Glutamatergic neuron (in vitro differentiated cells): ENCODE results near the gene TSACC. TPM values are rescaled to one million over a fixed set of nuclear protein-coding genes. Genes with fewer than 3 reads are reported as not detected.
"Not testable (repeated sequence)": the region's sequence is repeated elsewhere in the genome, so short reads cannot be mapped to it uniquely, and the experiment has no call there.

Experiments
- DNase-seq: peaks from one replicate; pipeline ENCODE4 v3.0.0; 2022
- H3K27ac Mint-ChIP-seq: one replicate; pipeline ENCODE4 v1.8.0; 2020; ENCODE audit warnings: mild to moderate bottlenecking, mixed read lengths, inconsistent platforms; ENCODE audit not compliant: unreplicated experiment
- H3K27me3 Mint-ChIP-seq: one replicate; pipeline ENCODE4 v1.8.0; 2020; ENCODE audit warnings: mild to moderate bottlenecking, moderate library complexity, mixed read lengths, inconsistent platforms; ENCODE audit not compliant: unreplicated experiment
- H3K36me3 Mint-ChIP-seq: one replicate; pipeline ENCODE4 v1.8.0; 2020; ENCODE audit warnings: mild to moderate bottlenecking, mixed read lengths, inconsistent platforms; ENCODE audit not compliant: unreplicated experiment
- H3K4me1 Mint-ChIP-seq: one replicate; pipeline ENCODE4 v1.8.0; 2020; ENCODE audit warnings: mild to moderate bottlenecking, low read depth, mixed read lengths, inconsistent platforms; ENCODE audit not compliant: unreplicated experiment
- H3K4me3 Mint-ChIP-seq: one replicate; pipeline ENCODE4 v1.8.0; 2020; ENCODE audit warnings: mild to moderate bottlenecking, mixed read lengths, inconsistent platforms; ENCODE audit not compliant: unreplicated experiment
- H3K9me3 Mint-ChIP-seq: one replicate; pipeline ENCODE4 v1.8.0; 2020; ENCODE audit warnings: mild to moderate bottlenecking, moderate library complexity, mixed read lengths, inconsistent platforms; ENCODE audit not compliant: unreplicated experiment
- total RNA-seq: library from RNA; stranded (reverse); fragmentation: NEBNext Ultra II Directional; extraction: Animal tissue kit (Norgen Biotek cat#: 25700); gene quantifications from one replicate; pipeline ENCODE4 v1.2.1, GENCODE V29; 2021; ENCODE audit not compliant: unreplicated experiment
- TF ChIP-seq, protein P1 (sequence below): fragments of 200-600 bp; sonication (generic); IDR thresholded peaks from one replicate; pipeline ENCODE4 v1.5.0; 2021; ENCODE audit not compliant: partially characterized antibody, unreplicated experiment

The TSACC gene
- total RNA-seq, 1 donor from 2014 or later, result not detected

DNA sequence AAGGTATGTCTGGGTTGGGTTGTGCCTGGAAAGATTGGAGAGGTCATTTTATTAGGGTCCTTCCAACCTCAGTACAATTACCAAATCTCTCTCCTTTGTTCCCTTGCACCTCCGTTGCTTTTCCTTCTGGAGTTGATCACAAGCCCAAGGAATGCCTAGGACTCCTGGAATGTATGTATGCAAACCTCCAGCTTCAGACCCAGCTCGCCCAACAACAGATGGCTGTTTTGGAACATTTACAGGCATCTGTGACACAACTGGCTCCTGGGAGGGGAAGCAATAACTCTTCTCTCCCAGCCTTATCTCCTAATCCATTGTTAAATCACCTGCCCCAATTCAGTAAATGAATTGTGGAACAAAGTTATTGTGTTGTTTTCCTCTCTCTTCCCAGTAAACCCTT, 8.3 kb downstream of the TSACC start:
- DNase-seq, result no peak
- Mint-ChIP-seq H3K9me3 (peaks cover 2% of the 10 kb centered on the region), H3K27me3 (peaks cover 3% of the 10 kb centered on the region), H3K27ac (no peak overlapping the region), H3K4me1 (peaks cover 36% of the 10 kb centered on the region), H3K36me3 (no peaks in the 10 kb centered on the region), H3K4me3 (no peak overlapping the region)
- TF ChIP-seq, protein P1, sequence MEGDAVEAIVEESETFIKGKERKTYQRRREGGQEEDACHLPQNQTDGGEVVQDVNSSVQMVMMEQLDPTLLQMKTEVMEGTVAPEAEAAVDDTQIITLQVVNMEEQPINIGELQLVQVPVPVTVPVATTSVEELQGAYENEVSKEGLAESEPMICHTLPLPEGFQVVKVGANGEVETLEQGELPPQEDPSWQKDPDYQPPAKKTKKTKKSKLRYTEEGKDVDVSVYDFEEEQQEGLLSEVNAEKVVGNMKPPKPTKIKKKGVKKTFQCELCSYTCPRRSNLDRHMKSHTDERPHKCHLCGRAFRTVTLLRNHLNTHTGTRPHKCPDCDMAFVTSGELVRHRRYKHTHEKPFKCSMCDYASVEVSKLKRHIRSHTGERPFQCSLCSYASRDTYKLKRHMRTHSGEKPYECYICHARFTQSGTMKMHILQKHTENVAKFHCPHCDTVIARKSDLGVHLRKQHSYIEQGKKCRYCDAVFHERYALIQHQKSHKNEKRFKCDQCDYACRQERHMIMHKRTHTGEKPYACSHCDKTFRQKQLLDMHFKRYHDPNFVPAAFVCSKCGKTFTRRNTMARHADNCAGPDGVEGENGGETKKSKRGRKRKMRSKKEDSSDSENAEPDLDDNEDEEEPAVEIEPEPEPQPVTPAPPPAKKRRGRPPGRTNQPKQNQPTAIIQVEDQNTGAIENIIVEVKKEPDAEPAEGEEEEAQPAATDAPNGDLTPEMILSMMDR, result no peak

DNA sequence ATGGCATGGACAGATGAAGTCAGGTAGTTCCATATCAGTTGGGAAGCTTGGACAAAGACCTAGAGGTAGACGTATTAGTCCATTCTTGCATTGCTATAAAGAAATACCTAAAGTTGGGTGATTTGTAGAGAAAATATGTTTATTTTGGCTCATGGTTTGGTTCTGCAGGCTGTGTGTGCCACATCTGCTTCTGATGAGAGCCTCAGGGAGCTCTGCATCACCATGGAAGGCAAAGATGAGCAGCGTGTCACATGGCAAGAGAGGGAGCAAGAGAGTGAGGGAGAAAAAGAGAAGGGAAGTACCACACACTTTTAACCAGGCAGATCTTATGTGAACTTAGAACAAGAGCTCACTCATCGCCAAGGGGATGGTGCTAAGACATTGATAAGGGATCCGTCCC, 9.0 kb downstream of the TSACC start:
- Mint-ChIP-seq H3K4me3 (no peak overlapping the region), H3K4me1 (peaks cover 32% of the 10 kb centered on the region), H3K27me3 (peaks cover 3% of the 10 kb centered on the region), H3K9me3 (peaks cover 2% of the 10 kb centered on the region), H3K36me3 (no peaks in the 10 kb centered on the region), H3K27ac (peak overlapping the region; percentile 0)
- TF ChIP-seq, protein P1, result no peak
- DNase-seq, result no peak

DNA sequence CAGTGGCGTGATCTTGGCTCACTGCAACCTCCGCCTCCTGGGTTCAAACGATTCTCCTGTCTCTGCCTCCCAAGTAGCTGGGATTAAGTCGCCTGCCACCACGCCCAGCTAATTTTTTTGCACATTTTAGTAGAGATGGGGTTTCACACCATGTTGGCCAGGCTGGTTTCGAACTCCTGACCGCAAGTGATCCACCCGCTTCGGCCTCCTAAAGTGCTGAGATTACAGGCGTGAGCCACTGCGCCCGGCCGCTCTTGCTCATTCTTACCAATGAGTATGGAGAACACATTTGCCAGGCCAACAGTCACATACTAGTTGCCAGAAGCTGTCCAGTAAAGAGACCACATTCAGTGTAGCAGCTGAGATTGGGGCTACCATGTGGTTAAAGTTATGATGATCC, 14.2 kb downstream of the TSACC start:
- not testable (repeated sequence) for H3K4me1 Mint-ChIP-seq, H3K9me3 Mint-ChIP-seq, H3K27me3 Mint-ChIP-seq, DNase-seq, H3K27ac Mint-ChIP-seq, H3K4me3 Mint-ChIP-seq, H3K36me3 Mint-ChIP-seq

DNA sequence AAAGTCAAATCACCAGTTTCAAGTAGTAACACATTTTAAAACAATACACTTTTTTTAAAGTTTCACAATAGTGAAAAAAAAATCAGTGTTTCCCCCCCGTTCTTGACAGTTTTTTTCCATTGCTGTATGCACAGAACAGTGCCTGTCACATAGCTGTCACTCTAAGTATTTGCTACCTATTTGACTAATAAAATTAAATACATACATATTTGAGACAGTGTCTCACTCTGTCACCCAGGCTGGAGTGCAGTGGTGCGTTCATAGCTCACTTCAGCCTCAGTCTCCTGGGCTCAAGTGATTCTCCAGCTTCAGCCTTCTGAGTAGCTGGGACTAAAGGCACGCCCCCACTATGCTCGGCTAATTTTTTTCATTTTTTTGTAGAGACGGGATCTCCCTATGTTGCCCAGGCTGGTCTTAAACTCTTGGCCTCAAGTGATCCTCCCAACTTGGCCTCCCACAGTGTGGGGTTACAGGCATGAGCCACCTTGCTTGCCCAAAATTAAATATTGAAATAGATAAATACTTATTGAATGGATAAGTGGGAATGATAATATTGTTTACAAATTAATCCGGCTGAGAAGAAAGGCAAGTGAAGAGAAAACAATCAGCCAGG, 18.0 kb downstream of the TSACC start:
- Mint-ChIP-seq H3K27ac (no peak overlapping the region), H3K4me1 (no peaks in the 10 kb centered on the region), H3K36me3 (no peaks in the 10 kb centered on the region), H3K4me3 (peak overlapping the region; percentile 21), H3K9me3 (peaks cover 10% of the 10 kb centered on the region), H3K27me3 (peaks cover 2% of the 10 kb centered on the region)
- no peak for DNase-seq
- TF ChIP-seq, protein P1, result no peak

DNA sequence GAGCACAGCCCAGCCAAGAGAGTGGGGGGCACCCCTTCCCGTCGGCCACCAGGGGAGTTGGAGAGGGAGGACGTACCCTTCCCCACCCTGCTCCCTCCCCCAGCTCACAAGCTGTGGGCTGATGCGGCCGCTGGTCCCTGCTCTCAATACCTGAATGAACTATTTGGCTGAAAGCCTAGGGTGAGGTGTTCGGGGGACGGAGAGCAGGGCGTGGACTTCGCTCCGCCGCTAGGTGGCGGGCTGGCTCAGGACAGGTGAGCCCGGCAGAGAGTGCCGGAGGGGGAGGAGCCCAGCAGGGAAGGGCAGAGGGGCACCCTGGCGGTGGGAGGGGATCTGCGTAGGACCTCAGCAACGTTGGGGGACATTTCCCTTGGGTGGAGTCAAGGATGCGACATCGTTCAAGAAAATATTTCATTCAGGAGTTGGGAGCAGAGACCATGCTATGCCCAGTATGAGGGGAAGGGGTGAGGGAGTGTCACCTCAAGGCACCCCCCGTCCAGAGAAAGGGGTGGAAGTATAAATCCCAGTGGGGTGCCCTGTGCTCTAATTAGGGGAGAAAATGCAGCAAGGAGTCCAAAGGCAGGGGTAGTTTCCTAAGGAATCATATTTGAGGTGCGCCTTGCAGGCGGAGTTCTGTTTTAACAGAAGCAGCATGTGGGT, 18.7 kb downstream of the TSACC start:
- TF ChIP-seq, protein P1, result peak; percentile 97
- Mint-ChIP-seq H3K27ac (no peak overlapping the region), H3K36me3 (no peaks in the 10 kb centered on the region), H3K4me1 (no peaks in the 10 kb centered on the region), H3K9me3 (peaks cover 10% of the 10 kb centered on the region), H3K27me3 (peaks cover 2% of the 10 kb centered on the region), H3K4me3 (peak overlapping the region; percentile 21)
- DNase-seq, result peak; percentile 79
